H1 (cell line): Measurements from ENCODE around the gene ABHD2. TPM values are rescaled to one million over a fixed set of nuclear protein-coding genes. Genes with fewer than 3 reads are reported as not detected.

ENCODE experiments used
- CTCF ChIA-PET: fragments of 300-600 bp; sonication (Branson Sonifier 250); formaldehyde crosslinking; loops from one replicate; lab custom pipeline; 2021; ENCODE audit not compliant: partially characterized antibody; lab: Charles Lee
- POLR2A ChIA-PET: fragments of 300-600 bp; sonication (Branson Sonifier 250); formaldehyde crosslinking; loops from one replicate; lab custom pipeline; 2021; ENCODE audit warnings: inconsistent platforms; ENCODE audit not compliant: partially characterized antibody; lab: Charles Lee
- DNase-seq, 2 experiments: peaks; one replicate each; pipeline versions ENCODE4 v3.0.0 to v3.0.0-alpha.2; 2010 to 2022; ENCODE audit warnings: low spot score in 2 of 2, low read depth in 1 of 2, mixed read lengths in 1 of 2
- FAIRE-seq: peaks from 2 replicates; lab custom pipeline; 2011; peaks lifted over from hg19 to GRCh38; lab: Jason Lieb, UNC
- H2AFZ ChIP-seq: 2 replicates; pipeline ENCODE4 v1.8.1; 2012; ENCODE audit warnings: low read length, inconsistent platforms
- H2AK5ac ChIP-seq: 2 replicates; pipeline ENCODE4 v1.6.1; 2013; ENCODE audit warnings: low read depth, low read length
- H2BK120ac ChIP-seq: replicated peaks from 2 replicates; pipeline ENCODE3; 2013; ENCODE audit warnings: low read depth, low read length, inconsistent platforms
- H2BK12ac ChIP-seq: 2 replicates; pipeline ENCODE4 v1.6.1; 2013; ENCODE audit warnings: low read depth, low read length
- H2BK15ac ChIP-seq: 2 replicates; pipeline ENCODE4 v1.6.1; 2013; ENCODE audit warnings: low read length
- H2BK20ac ChIP-seq: 2 replicates; pipeline ENCODE4 v1.6.1; 2013; ENCODE audit warnings: low read length
- H2BK5ac ChIP-seq: 2 replicates; pipeline ENCODE4 v1.6.1; 2013; ENCODE audit warnings: low read depth, low read length
- H3K14ac ChIP-seq: 2 replicates; pipeline ENCODE4 v1.6.1; 2013; ENCODE audit warnings: inconsistent platforms; ENCODE audit not compliant: insufficient read length
- H3K18ac ChIP-seq: 2 replicates; pipeline ENCODE4 v1.6.1; 2013; ENCODE audit warnings: low read length; ENCODE audit errors: extremely low read depth
- H3K23ac ChIP-seq: 2 replicates; pipeline ENCODE4 v1.6.1; 2013; ENCODE audit warnings: inconsistent platforms; ENCODE audit not compliant: insufficient read length
- H3K23me2 ChIP-seq: 2 replicates; pipeline ENCODE4 v1.6.1; 2013; ENCODE audit warnings: low read depth, low read length
- H3K27ac ChIP-seq: 2 replicates; pipeline ENCODE4 v1.6.1; 2011; ENCODE audit warnings: low read depth, low read length, inconsistent platforms
- H3K27me3 ChIP-seq, 4 experiments: replicated peaks in 1 of 4; 1 replicate in 1 of 4; 2 replicates in 3 of 4; pipeline versions ENCODE4 v1.6.1 to v1.8.1; 2011 to 2013; ENCODE audit warnings: low read length in 3 of 4, mild to moderate bottlenecking in 3 of 4, inconsistent platforms in 2 of 4, mixed read lengths in 2 of 4, moderate library complexity in 1 of 4; ENCODE audit not compliant: control insufficient read depth in 3 of 4, insufficient read depth in 3 of 4; ENCODE audit errors: extremely low read depth in 1 of 4
- H3K36me3 ChIP-seq, 4 experiments: 2 replicates each; pipeline versions ENCODE4 v1.6.1 to v1.8.1; 2011 to 2013; ENCODE audit warnings: mild to moderate bottlenecking in 4 of 4, low read length in 3 of 4, moderate library complexity in 2 of 4, control low read depth in 1 of 4, inconsistent platforms in 1 of 4; ENCODE audit not compliant: insufficient read depth in 4 of 4, control insufficient read depth in 2 of 4
- H3K4ac ChIP-seq: replicated peaks from 2 replicates; pipeline ENCODE3; 2013; ENCODE audit warnings: low read length, low read depth, mixed read lengths, inconsistent platforms; ENCODE audit not compliant: insufficient read length
- H3K4me1 ChIP-seq, 4 experiments: replicated peaks in 1 of 4; 1 replicate in 1 of 4; 2 replicates in 3 of 4; pipeline versions ENCODE4 v1.6.1 to v1.8.1; 2011 to 2013; ENCODE audit warnings: low read length in 3 of 4, inconsistent platforms in 2 of 4, mixed read lengths in 1 of 4; ENCODE audit not compliant: insufficient read depth in 4 of 4, control insufficient read depth in 3 of 4
- H3K4me2 ChIP-seq, 2 experiments: 2 replicates each; pipeline versions ENCODE4 v1.6.1 to v1.8.1; 2011 to 2013; ENCODE audit warnings: low read depth in 2 of 2, low read length in 2 of 2, control low read depth in 1 of 2, inconsistent platforms in 1 of 2, mild to moderate bottlenecking in 1 of 2; ENCODE audit not compliant: insufficient read depth in 1 of 2
- H3K4me3 ChIP-seq, 4 experiments: fragments of 200-600, 300-600 bp in 1 of 4; sonication (generic), shearing (Covaris generic), sonication (Bioruptor Twin) in 1 of 4; 2 replicates each; pipeline versions ENCODE4 v1.5.1 to v1.8.1; 2011 to 2016; ENCODE audit warnings: low read length in 4 of 4, low read depth in 3 of 4, control low read depth in 2 of 4, inconsistent platforms in 2 of 4, mild to moderate bottlenecking in 2 of 4, mixed read lengths in 1 of 4, moderate library complexity in 1 of 4; ENCODE audit not compliant: insufficient read depth in 2 of 4; ENCODE audit errors: extremely low read depth in 1 of 4
- H3K56ac ChIP-seq: replicated peaks from 2 replicates; pipeline ENCODE3; 2013; ENCODE audit warnings: low read depth, mild to moderate bottlenecking, mixed read lengths, low read length, inconsistent platforms; ENCODE audit not compliant: insufficient read length
- H3K79me1 ChIP-seq: 2 replicates; pipeline ENCODE4 v1.6.1; 2013; ENCODE audit warnings: low read depth, low read length, control low read depth
- H3K79me2 ChIP-seq, 2 experiments: 2 replicates each; pipeline versions ENCODE4 v1.6.1 to v1.8.1; 2012 to 2013; ENCODE audit warnings: low read length in 2 of 2, mild to moderate bottlenecking in 2 of 2, inconsistent platforms in 1 of 2; ENCODE audit not compliant: insufficient read depth in 2 of 2, control insufficient read depth in 1 of 2
- H3K9ac ChIP-seq, 4 experiments: replicated peaks in 1 of 4; 1 replicate in 1 of 4; 2 replicates in 3 of 4; pipeline versions ENCODE4 v1.6.1 to v1.8.1; 2011 to 2013; ENCODE audit warnings: low read depth in 3 of 4, low read length in 3 of 4, control low read depth in 2 of 4, mild to moderate bottlenecking in 2 of 4, moderate library complexity in 2 of 4, inconsistent platforms in 1 of 4; ENCODE audit errors: extremely low read depth in 1 of 4
- H3K9me3 ChIP-seq, 2 experiments: 2 replicates each; pipeline versions ENCODE4 v1.6.1 to v1.8.1; 2012 to 2013; ENCODE audit warnings: mild to moderate bottlenecking in 2 of 2, moderate library complexity in 2 of 2, control low read depth in 1 of 2, inconsistent platforms in 1 of 2, low read depth in 1 of 2, low read length in 1 of 2, mixed read lengths in 1 of 2; ENCODE audit not compliant: insufficient read depth in 2 of 2
- H4K20me1 ChIP-seq, 2 experiments: replicated peaks in 1 of 2; 2 replicates each; pipeline versions ENCODE3 to v1.8.1; 2011 to 2013; ENCODE audit warnings: inconsistent platforms in 2 of 2, low read length in 2 of 2, mild to moderate bottlenecking in 1 of 2; ENCODE audit not compliant: insufficient read depth in 2 of 2, control insufficient read depth in 1 of 2
- H4K5ac ChIP-seq: 2 replicates; pipeline ENCODE4 v1.6.1; 2013; ENCODE audit warnings: low read length, low read depth, mixed read lengths, inconsistent platforms; ENCODE audit not compliant: insufficient read length
- H4K8ac ChIP-seq: 2 replicates; pipeline ENCODE4 v1.8.0; 2013; ENCODE audit warnings: mild to moderate bottlenecking, moderate library complexity, low read length, inconsistent platforms; ENCODE audit not compliant: insufficient read depth; ENCODE audit errors: extremely low read depth
- H4K91ac ChIP-seq: replicated peaks from 2 replicates; pipeline ENCODE3; 2013; ENCODE audit warnings: low read length, mixed read lengths, inconsistent platforms; ENCODE audit not compliant: insufficient read length
- CEBPB ChIP-seq: IDR thresholded peaks from 2 replicates; pipeline ENCODE4 v1.6.1; 2012; ENCODE audit warnings: low read depth, low read length
- CHD2 ChIP-seq: IDR thresholded peaks from 2 replicates; pipeline ENCODE4 v1.6.1; 2012; ENCODE audit warnings: low read length, improper control_type of control experiment
- FOSL1 ChIP-seq: IDR thresholded peaks from 2 replicates; pipeline ENCODE4 v1.6.1; 2011; ENCODE audit warnings: mild to moderate bottlenecking, low read depth, low read length, moderate library complexity; ENCODE audit not compliant: insufficient read depth
- MAFK ChIP-seq: IDR thresholded peaks from 2 replicates; pipeline ENCODE4 v1.6.1; 2012; ENCODE audit warnings: low read depth, mild to moderate bottlenecking, improper control_type of control experiment, low read length
- RNF2 ChIP-seq: fragments of 200-900, 300-1000 bp; sonication (generic); IDR thresholded peaks from 2 replicates; pipeline ENCODE4 v1.7.1; 2016; ENCODE audit warnings: borderline replicate concordance, low read depth, mild to moderate bottlenecking, antibody characterized with exemption, low read length; ENCODE audit not compliant: poor library complexity, severe bottlenecking; ENCODE audit errors: missing control alignments
- SAP30 ChIP-seq: fragments of 300-600 bp; sonication (generic); IDR thresholded peaks from 2 replicates; pipeline ENCODE4 v1.7.1; 2012; ENCODE audit warnings: low read length, moderate library complexity, mild to moderate bottlenecking, inconsistent platforms; ENCODE audit not compliant: insufficient read depth, insufficient replicate concordance
- SIRT6 ChIP-seq: IDR thresholded peaks from one replicate; pipeline ENCODE4 v1.7.1; 2012; ENCODE audit warnings: low read length, inconsistent platforms
- TCF12 ChIP-seq: IDR thresholded peaks from 2 replicates; pipeline ENCODE4 v1.6.1; 2011; ENCODE audit warnings: low read depth, mild to moderate bottlenecking, low read length
- TEAD4 ChIP-seq: IDR thresholded peaks from 2 replicates; pipeline ENCODE4 v1.6.1; 2012; ENCODE audit warnings: low read depth, low read length, inconsistent platforms, mixed read lengths
- WGBS, 2 experiments: shearing (Covaris generic) in 1 of 2; methylation state at CpG; one replicate each; pipeline versions ENCODE4 v1.1.6 to v1.1.7; 2013 to 2015; ENCODE audit warnings: low lambda C conversion rate in 2 of 2, mixed read lengths in 2 of 2, inconsistent platforms in 1 of 2, low coverage in 1 of 2, missing lambda C conversion rate in 1 of 2; ENCODE audit not compliant: insufficient replicate concordance in 2 of 2, insufficient coverage in 1 of 2, insufficient read length in 1 of 2; ENCODE audit errors: extremely low coverage in 1 of 2, missing lambda C conversion rate in 1 of 2; 5-methylcytosine and 5-hydroxymethylcytosine counted together
- polyA plus RNA-seq, 7 experiments: library from polyadenylated mRNA; depleted of rRNA in 3 of 7; stranded (reverse) in 5 of 7; unstranded in 2 of 7; fragments of >200 nt in 5 of 7; fragments of 200-250 nt in 2 of 7; gene quantifications; 1 replicate in 5 of 7; 2 replicates in 1 of 7; 4 replicates in 1 of 7; pipeline versions ENCODE4 v1.2.1 to v1.2.3, GENCODE V29; 2011 to 2013; ENCODE audit warnings: missing spikeins in 2 of 7, mixed read lengths in 2 of 7
- total RNA-seq: library from RNA; stranded (reverse); fragmentation: NEBNext Ultra II Directional; extraction: Animal tissue kit (Norgen Biotek cat#: 25700); gene quantifications from 2 replicates; pipeline ENCODE4 v1.2.1, GENCODE V29; 2021
- TF ChIP-seq, protein P1 (sequence below), 3 experiments: IDR thresholded peaks; 1 replicate in 2 of 3; 2 replicates in 1 of 3; pipeline versions ENCODE4 v1.5.1 to v1.6.1; 2011; ENCODE audit warnings: low read length in 3 of 3, mild to moderate bottlenecking in 3 of 3, inconsistent platforms in 2 of 3, low read depth in 1 of 3, moderate library complexity in 1 of 3; ENCODE audit not compliant: insufficient read depth in 1 of 3; ENCODE audit errors: control extremely low read depth in 1 of 3

The ABHD2 gene
- total and polyA plus RNA-seq, 2 of the 8 experiments (the other 6 are each of a cell fraction or from before 2014, with no cell fraction given): 9.1 to 23.7 TPM

DNA sequence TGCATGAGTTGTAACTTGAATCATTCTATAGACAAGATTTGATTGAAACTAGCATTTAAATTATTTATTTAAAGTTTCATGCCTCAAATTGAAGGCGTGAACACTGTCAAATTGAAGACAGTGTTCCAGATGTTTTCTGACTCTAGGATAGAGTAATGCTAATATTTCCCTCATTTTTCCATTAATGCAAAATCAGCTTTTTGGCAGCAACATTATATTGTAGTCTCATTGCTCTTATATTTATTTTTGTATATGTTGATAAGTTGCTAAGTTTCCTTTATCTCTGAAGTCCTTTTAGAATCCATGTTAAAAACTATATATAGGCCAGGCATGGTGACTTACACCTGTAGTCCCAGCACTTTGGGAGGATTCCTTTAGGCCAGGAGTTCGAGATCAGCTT lies 160.3 kb downstream of the ABHD2 start:
- no peak overlapping the region for H3K14ac ChIP-seq
- no peak overlapping the region for H3K23ac ChIP-seq
- H3K4ac ChIP-seq: no peak overlapping the region
- no peak overlapping the region for H3K9ac ChIP-seq
- H3K4me3 ChIP-seq: no peak overlapping the region
- CTCF ChIA-PET: interaction anchor here (0.7 kb wide), 1 partner anchor 18 kb away, joined by 3 read pairs; no protein-coding TSS in a partner anchor
- H2BK5ac ChIP-seq: no peak overlapping the region
- H2BK20ac ChIP-seq: no peak overlapping the region
- no peak overlapping the region for H3K56ac ChIP-seq
- H3K4me1 ChIP-seq: 0 out of 7 replicates have a peak, but pooled peaks cover 0 to 3% (median 0%) of the 10 kb centered on the region in 4 experiments
- no peak overlapping the region for H4K91ac ChIP-seq
- no peaks in the 10 kb centered on the region; the same call in 1 of the 2 replicates for H3K23me2 ChIP-seq
- FAIRE-seq: no peak
- H2BK12ac ChIP-seq: no peak overlapping the region
- H3K27ac ChIP-seq: no peak overlapping the region
- peaks cover 6 to 31% (median 21%) of the 10 kb centered on the region in 4 experiments; a peak in 6 of 8 replicates for H3K36me3 ChIP-seq
- no peak overlapping the region for H3K18ac ChIP-seq
- DNase-seq: no peak
- POLR2A ChIA-PET: no interaction called here
- H3K9me3 ChIP-seq: 0 out of 4 replicates have a peak, but pooled peaks cover 0 to 3% of the 10 kb centered on the region in 2 experiments
- H2BK120ac ChIP-seq: no peak overlapping the region
- no peak overlapping the region for H4K5ac ChIP-seq
- 90% methylated on average over 2 of the region's 2 CpGs; no CpG with 5 or more reads in 1 of the 2 experiments for WGBS, 2 experiments
- H3K4me2 ChIP-seq: no peak overlapping the region
- no peak overlapping the region for H2AK5ac ChIP-seq
- peaks cover 4 to 36% of the 10 kb centered on the region in 2 experiments; a peak in 3 of 4 replicates for H3K79me2 ChIP-seq
- H3K27me3 ChIP-seq: no peaks in the 10 kb centered on the region
- H3K79me1 ChIP-seq: peaks cover 3% of the 10 kb centered on the region; the same call in 1 of the 2 replicates
- no peak overlapping the region for H4K8ac ChIP-seq
- no peak overlapping the region for H2BK15ac ChIP-seq
- H2AFZ ChIP-seq: no peak overlapping the region
- peaks cover 0 to 3% of the 10 kb centered on the region in 2 experiments for H4K20me1 ChIP-seq
- TF ChIP-seq CHD2: no peak
- TF ChIP-seq TCF12: no peak
- TF ChIP-seq SIRT6: no peak
- no peak for TF ChIP-seq MAFK
- TF ChIP-seq RNF2: no peak
- TF ChIP-seq TEAD4: no peak
- TF ChIP-seq SAP30: no peak
- no peak for TF ChIP-seq FOSL1
- no peak for TF ChIP-seq CEBPB
- TF ChIP-seq, protein P1, sequence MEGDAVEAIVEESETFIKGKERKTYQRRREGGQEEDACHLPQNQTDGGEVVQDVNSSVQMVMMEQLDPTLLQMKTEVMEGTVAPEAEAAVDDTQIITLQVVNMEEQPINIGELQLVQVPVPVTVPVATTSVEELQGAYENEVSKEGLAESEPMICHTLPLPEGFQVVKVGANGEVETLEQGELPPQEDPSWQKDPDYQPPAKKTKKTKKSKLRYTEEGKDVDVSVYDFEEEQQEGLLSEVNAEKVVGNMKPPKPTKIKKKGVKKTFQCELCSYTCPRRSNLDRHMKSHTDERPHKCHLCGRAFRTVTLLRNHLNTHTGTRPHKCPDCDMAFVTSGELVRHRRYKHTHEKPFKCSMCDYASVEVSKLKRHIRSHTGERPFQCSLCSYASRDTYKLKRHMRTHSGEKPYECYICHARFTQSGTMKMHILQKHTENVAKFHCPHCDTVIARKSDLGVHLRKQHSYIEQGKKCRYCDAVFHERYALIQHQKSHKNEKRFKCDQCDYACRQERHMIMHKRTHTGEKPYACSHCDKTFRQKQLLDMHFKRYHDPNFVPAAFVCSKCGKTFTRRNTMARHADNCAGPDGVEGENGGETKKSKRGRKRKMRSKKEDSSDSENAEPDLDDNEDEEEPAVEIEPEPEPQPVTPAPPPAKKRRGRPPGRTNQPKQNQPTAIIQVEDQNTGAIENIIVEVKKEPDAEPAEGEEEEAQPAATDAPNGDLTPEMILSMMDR (IDR thresholded peaks at IDR 0.05; ENCODE audit: control extremely low read depth in 1 of 3, insufficient read depth in 1 of 3, low read depth in 1 of 3, low read length in 3 of 3): no peak
